Measurements from ENCODE around the gene TCAIM. TPM values are rescaled to one million over a fixed set of nuclear protein-coding genes. Genes with fewer than 3 reads are reported as not detected.
"Not testable (repeated sequence)": the region's sequence is repeated elsewhere in the genome, so short reads cannot be mapped to it uniquely, and the experiment has no call there.

TCAIM gene
- total and polyA plus RNA-seq, 2 donors (not counting 3 experiments of a cell fraction or from before 2014, with no cell fraction given): 9.2 to 18.2 TPM

GRCh38 chr3:44396200-44397171 is 57.9 kb downstream of the TCAIM start:
- H3K9ac ChIP-seq (replicated peaks; ENCODE audit: extremely low read depth, insufficient read depth, low read length): no peak overlapping the region
- BruUV-seq (replicated peaks): no TSS peak
- TF ChIP-seq EZH2 (IDR thresholded peaks at IDR 0.05; ENCODE audit: borderline replicate concordance, low read depth, low read length, severe bottlenecking): no peak
- no peaks in the 10 kb centered on the region for H4K20me1 ChIP-seq (replicated peaks; ENCODE audit: control insufficient read depth, extremely low read depth, insufficient read depth, low read length)
- no peaks in the 10 kb centered on the region for H3K9me3 ChIP-seq (replicated peaks; ENCODE audit: control insufficient read depth, insufficient read depth, low read length)
- no peak for FAIRE-seq
- intact Hi-C loops (cut with micrococcal nuclease): no loop called here
- no peak overlapping the region for H3K4me2 ChIP-seq (ENCODE audit: insufficient read depth, low read length)
- H3K4me1 ChIP-seq (ENCODE audit: control insufficient read depth, extremely low read depth, insufficient read depth, low read length): no peaks in the 10 kb centered on the region
- no peaks in the 10 kb centered on the region for H3K27me3 ChIP-seq (ENCODE audit: control insufficient read depth in 2 of 2, insufficient read depth in 2 of 2, low read length in 2 of 2)
- no peak overlapping the region for H3K27ac ChIP-seq (ENCODE audit: insufficient read depth, low read depth, low read length)
- H3K36me3 ChIP-seq (ENCODE audit: control insufficient read depth in 2 of 2, extremely low read depth in 1 of 2, insufficient read depth in 2 of 2, low read length in 2 of 2): peaks cover 0 to 2% of the 10 kb centered on the region in 2 experiments
- ChIA-PET CTCF (no interaction called here), POLR2A (no interaction called here)
- dilution Hi-C loops (cut with MboI; ENCODE audit: extremely low pct_ligation_motif_present, low sequenced_read_pairs): no loop called here
- no peaks in the 10 kb centered on the region for H3K79me2 ChIP-seq (ENCODE audit: control insufficient read depth, insufficient read depth, low read length)
- H3K4me3 ChIP-seq (replicated peaks in 1 of 3; ENCODE audit: insufficient read depth in 1 of 3, low read depth in 1 of 3, low read length in 3 of 3): no peak overlapping the region
- no peaks in the 10 kb centered on the region for H3K9me1 ChIP-seq (replicated peaks; ENCODE audit: control insufficient read depth, extremely low read depth, insufficient read depth, low read length)
- no peak overlapping the region for H2AFZ ChIP-seq (ENCODE audit: low read depth, low read length)
- DNase-seq (ENCODE audit: low read depth, low spot score): no peak

GRCh38 chr3:44398271-44398670 is 59.7 kb downstream of the TCAIM start:
- CTCF ChIA-PET; BruUV-seq (replicated peaks); H3K36me3 ChIP-seq (ENCODE audit: control insufficient read depth in 2 of 2, extremely low read depth in 1 of 2, insufficient read depth in 2 of 2, low read length in 2 of 2); intact Hi-C loops (cut with micrococcal nuclease); POLR2A ChIA-PET; H3K4me3 ChIP-seq (replicated peaks in 1 of 3; ENCODE audit: insufficient read depth in 1 of 3, low read depth in 1 of 3, low read length in 3 of 3); H3K4me1 ChIP-seq (ENCODE audit: control insufficient read depth, extremely low read depth, insufficient read depth, low read length); H3K4me2 ChIP-seq (ENCODE audit: insufficient read depth, low read length); H3K9ac ChIP-seq (replicated peaks; ENCODE audit: extremely low read depth, insufficient read depth, low read length); H3K27ac ChIP-seq (ENCODE audit: insufficient read depth, low read depth, low read length); FAIRE-seq; H3K79me2 ChIP-seq (ENCODE audit: control insufficient read depth, insufficient read depth, low read length); DNase-seq (ENCODE audit: low read depth, low spot score); H3K27me3 ChIP-seq (ENCODE audit: control insufficient read depth in 2 of 2, insufficient read depth in 2 of 2, low read length in 2 of 2); H4K20me1 ChIP-seq (replicated peaks; ENCODE audit: control insufficient read depth, extremely low read depth, insufficient read depth, low read length); H2AFZ ChIP-seq (ENCODE audit: low read depth, low read length); dilution Hi-C loops (cut with MboI; ENCODE audit: extremely low pct_ligation_motif_present, low sequenced_read_pairs); H3K9me1 ChIP-seq (replicated peaks; ENCODE audit: control insufficient read depth, extremely low read depth, insufficient read depth, low read length); H3K9me3 ChIP-seq (replicated peaks; ENCODE audit: control insufficient read depth, insufficient read depth, low read length): not testable (repeated sequence)
